ENCODE data around the gene MAP4K2. TPM values are rescaled to one million over a fixed set of nuclear protein-coding genes. Genes with fewer than 3 reads are reported as not detected.
"Not testable (repeated sequence)": the region's sequence is repeated elsewhere in the genome, so short reads cannot be mapped to it uniquely, and the experiment has no call there.

MAP4K2 gene
- total RNA-seq, 4 donors from 2014 or later: 3.6 to 9.0 (median 6.1) TPM

DNA sequence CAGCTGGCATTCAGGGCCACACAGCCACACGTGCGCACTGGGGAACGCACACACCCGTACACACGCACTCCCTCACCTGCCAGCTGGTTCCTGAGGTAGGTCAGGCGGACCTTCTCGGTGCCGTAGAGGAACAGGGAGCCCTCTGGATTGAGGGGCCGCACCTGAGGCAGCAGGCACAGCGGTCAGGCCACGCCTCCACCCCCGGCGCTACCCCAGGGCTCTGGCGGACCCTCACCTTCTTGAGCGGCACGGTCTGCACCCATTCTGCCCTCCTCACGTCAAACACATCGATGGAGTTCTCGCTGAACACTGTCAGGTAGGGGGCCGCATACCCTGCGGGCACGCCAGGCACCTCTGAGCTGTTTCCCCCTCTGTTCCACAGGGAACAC is 24.4 kb upstream of the MAP4K2 start:
- intact Hi-C loops (cut with DNase I): no loop called here
- H3K36me3 ChIP-seq: peaks cover 3 to 93% (median 18%) of the 10 kb centered on the region in 3 donors
- H3K4me1 ChIP-seq: no peaks in the 10 kb centered on the region
- TF ChIP-seq POLR2A (IDR thresholded peaks at IDR 0.05): no peak
- TF ChIP-seq, protein P1, sequence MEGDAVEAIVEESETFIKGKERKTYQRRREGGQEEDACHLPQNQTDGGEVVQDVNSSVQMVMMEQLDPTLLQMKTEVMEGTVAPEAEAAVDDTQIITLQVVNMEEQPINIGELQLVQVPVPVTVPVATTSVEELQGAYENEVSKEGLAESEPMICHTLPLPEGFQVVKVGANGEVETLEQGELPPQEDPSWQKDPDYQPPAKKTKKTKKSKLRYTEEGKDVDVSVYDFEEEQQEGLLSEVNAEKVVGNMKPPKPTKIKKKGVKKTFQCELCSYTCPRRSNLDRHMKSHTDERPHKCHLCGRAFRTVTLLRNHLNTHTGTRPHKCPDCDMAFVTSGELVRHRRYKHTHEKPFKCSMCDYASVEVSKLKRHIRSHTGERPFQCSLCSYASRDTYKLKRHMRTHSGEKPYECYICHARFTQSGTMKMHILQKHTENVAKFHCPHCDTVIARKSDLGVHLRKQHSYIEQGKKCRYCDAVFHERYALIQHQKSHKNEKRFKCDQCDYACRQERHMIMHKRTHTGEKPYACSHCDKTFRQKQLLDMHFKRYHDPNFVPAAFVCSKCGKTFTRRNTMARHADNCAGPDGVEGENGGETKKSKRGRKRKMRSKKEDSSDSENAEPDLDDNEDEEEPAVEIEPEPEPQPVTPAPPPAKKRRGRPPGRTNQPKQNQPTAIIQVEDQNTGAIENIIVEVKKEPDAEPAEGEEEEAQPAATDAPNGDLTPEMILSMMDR (IDR thresholded peaks at IDR 0.05): no peak
- no peak for DNase-seq
- no peak overlapping the region for H3K4me3 ChIP-seq
- H3K27ac ChIP-seq: no peak overlapping the region
- 83 to 93% methylated on average over 1 to 17 of the region's 22 CpGs for WGBS, 2 donors
- no peaks in the 10 kb centered on the region for H3K27me3 ChIP-seq
- H3K9me3 ChIP-seq: no peaks in the 10 kb centered on the region

GRCh38 chr11:64826578-64827450 is 23.8 kb upstream of the MAP4K2 start:
- H3K27me3 ChIP-seq: no peaks in the 10 kb centered on the region
- no peak overlapping the region for H3K27ac ChIP-seq
- intact Hi-C loops (cut with DNase I): no loop called here
- H3K9me3 ChIP-seq: no peaks in the 10 kb centered on the region
- H3K4me3 ChIP-seq: no peak overlapping the region
- 85 to 89% methylated on average over 12 to 16 of the region's 52 CpGs for WGBS, 2 donors
- peaks cover 3 to 87% (median 14%) of the 10 kb centered on the region in 3 donors for H3K36me3 ChIP-seq
- no peaks in the 10 kb centered on the region for H3K4me1 ChIP-seq
- DNase-seq: no peak
- TF ChIP-seq, protein P1 (IDR thresholded peaks at IDR 0.05): no peak
- no peak for TF ChIP-seq POLR2A (IDR thresholded peaks at IDR 0.05)

DNA sequence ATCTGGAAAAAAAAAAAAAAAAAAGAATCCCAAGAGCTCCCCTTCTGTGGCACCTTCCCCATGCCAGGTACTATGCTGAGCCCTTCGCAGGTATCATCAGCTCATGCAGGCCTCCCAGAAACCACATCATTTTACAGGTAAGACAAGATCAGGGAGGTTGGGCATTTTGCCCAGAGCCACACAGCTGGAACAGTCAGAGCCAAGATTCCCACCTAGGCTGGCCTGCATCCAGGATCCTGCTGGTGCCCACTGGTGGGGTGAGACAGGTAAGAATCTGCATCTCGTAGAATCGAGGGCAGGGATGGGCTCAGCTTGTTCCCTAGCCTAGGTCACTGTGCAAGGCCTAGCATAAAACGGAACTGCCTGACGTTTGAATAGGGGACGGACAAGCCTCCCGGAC is 23.0 kb upstream of the MAP4K2 start:
- WGBS, 2 donors: 67 to 100% methylated on average over 1 to 3 of the region's 7 CpGs
- no peak for DNase-seq
- no peaks in the 10 kb centered on the region for H3K9me3 ChIP-seq
- TF ChIP-seq, protein P1 (IDR thresholded peaks at IDR 0.05): no peak
- no peak for TF ChIP-seq POLR2A (IDR thresholded peaks at IDR 0.05)
- H3K4me1 ChIP-seq: no peaks in the 10 kb centered on the region
- H3K27me3 ChIP-seq: no peaks in the 10 kb centered on the region
- intact Hi-C loops (cut with DNase I): no loop called here
- no peak overlapping the region for H3K27ac ChIP-seq
- peaks cover 3 to 79% (median 14%) of the 10 kb centered on the region in 3 donors for H3K36me3 ChIP-seq
- no peak overlapping the region for H3K4me3 ChIP-seq

- H3K4me1 ChIP-seq: no peaks in the 10 kb centered on the region
- H3K9me3 ChIP-seq: no peaks in the 10 kb centered on the region
- DNase-seq: no peak
- no peaks in the 10 kb centered on the region for H3K27me3 ChIP-seq
- H3K27ac ChIP-seq: no peak overlapping the region
- H3K36me3 ChIP-seq: peaks cover 0 to 55% (median 3%) of the 10 kb centered on the region in 3 donors
- TF ChIP-seq POLR2A (IDR thresholded peaks at IDR 0.05): no peak
- TF ChIP-seq, protein P1 (IDR thresholded peaks at IDR 0.05): no peak
- intact Hi-C loops (cut with DNase I): no loop called here
- H3K4me3 ChIP-seq: no peak overlapping the region
- whole genome bisulfite sequencing, 2 donors: 77% methylated on average over 9 to 11 of the region's 11 CpGs
Measured at GRCh38 chr11:64823568-64824119, 20.6 kb upstream of the MAP4K2 start.

GRCh38 chr11:64817476-64817875 is 14.5 kb upstream of the MAP4K2 start:
- Histone ChIP-seq H3K4me3 (no peak overlapping the region), H3K36me3 (no peaks in the 10 kb centered on the region), H3K27ac (no peak overlapping the region), H3K9me3 (no peaks in the 10 kb centered on the region), H3K27me3 (no peaks in the 10 kb centered on the region), H3K4me1 (no peaks in the 10 kb centered on the region)
- no peak for DNase-seq
- intact Hi-C loops (cut with DNase I): no loop called here
- no peak for TF ChIP-seq POLR2A (IDR thresholded peaks at IDR 0.05)
- TF ChIP-seq, protein P1 (IDR thresholded peaks at IDR 0.05): no peak
- 74 to 76% methylated on average over 3 of the region's 3 CpGs for WGBS, 2 donors

DNA sequence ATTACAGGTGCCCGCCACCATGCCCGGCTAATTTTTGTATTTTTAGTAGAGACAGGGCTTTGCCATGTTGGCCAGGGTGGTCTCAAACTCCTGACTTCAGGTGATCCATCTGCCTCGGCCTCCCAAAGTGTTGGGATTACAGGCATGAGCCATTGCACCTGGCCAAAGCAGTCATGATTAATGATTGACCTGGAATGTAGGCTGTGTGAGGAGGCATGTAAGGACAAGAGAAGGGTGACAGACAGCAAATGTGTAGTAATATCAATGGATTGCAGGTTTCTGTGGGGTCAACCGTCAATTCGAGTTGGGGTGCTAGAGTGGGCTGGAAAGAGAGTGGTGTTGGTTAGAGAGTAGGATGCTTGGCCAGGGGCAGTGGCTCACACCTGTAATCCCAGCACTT is 12.4 kb upstream of the MAP4K2 start:
- H3K36me3 ChIP-seq; H3K27me3 ChIP-seq; H3K4me1 ChIP-seq; H3K9me3 ChIP-seq; DNase-seq; intact Hi-C loops (cut with DNase I); H3K27ac ChIP-seq; H3K4me3 ChIP-seq: not testable (repeated sequence)
- WGBS, 2 donors: 75 to 90% methylated on average over 2 to 5 of the region's 5 CpGs
